Activated CD4-positive, CD25-positive, alpha-beta regulatory T cell treated with anti-CD3 and anti-CD28 coated beads, Interleukin-2, amount 50 U/mL, for 16 hours (primary cell): ENCODE data around the gene ASAH2.
A peak's percentile ranks its signal among the peaks of the same experiment; 100 is the strongest.
"Not testable (repeated sequence)": the region's sequence is repeated elsewhere in the genome, so short reads cannot be mapped to it uniquely, and the experiment has no call there.

Experiments used
- DNase-seq: peaks from one replicate; pipeline ENCODE4 v3.0.0-alpha.2; 2020; ENCODE audit warnings: low read depth, low spot score

Gene ASAH2

DNA sequence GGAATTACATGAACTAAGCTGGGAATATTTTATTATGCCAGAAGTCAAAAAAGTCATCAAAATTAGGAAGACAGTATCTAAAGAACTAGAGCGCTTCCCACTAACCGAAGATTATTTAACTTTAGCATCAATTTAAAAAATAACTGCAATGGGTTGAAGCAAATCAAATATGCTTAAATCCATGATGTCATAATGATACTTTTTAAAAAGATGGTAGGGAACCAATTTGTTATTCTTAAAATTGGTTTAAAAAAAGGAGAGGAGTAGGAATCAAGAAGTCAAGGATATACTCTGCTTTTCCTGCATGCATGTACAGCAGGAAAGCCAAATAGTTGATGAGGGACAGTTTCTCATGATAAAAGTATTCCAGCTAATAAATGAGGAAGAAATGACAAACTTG, 3.2 kb upstream of the ASAH2 start:
- no peak for DNase-seq

DNA sequence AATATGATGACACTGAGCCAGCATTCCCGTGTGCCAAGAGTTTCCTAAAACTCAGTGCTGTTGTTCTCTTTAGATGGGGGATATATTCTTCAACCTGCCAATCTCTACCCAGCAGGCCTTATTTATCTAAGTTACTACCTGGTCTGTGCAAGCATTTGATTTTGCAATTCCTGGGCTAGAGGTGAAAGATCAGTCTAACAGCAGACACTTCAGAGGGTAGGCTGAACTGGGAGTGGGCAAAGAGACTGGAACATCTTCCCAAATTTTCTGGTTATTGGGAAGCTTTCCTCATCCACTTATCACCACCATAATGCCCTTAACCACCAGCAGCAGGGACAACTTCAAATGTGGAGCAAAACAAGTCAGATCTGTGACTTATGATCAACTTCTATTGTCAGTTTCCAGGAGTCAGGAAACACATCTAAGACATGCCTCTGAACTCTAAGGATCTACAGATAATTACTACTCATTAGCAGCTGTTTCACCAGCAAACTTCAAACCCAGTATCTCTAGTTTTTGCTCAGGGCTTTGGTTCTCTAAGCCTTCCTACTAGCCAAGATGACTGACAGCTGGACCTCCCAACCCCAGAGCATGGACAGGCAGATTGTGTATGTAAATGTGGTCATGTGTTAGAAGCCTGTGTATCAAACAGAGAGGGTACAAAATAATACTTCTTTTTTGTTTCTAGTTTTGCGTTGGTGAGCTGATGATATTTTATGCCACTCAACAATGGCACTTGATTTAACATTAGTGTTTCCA, 1.0 kb downstream of the ASAH2 start:
- no peak for DNase-seq

DNA sequence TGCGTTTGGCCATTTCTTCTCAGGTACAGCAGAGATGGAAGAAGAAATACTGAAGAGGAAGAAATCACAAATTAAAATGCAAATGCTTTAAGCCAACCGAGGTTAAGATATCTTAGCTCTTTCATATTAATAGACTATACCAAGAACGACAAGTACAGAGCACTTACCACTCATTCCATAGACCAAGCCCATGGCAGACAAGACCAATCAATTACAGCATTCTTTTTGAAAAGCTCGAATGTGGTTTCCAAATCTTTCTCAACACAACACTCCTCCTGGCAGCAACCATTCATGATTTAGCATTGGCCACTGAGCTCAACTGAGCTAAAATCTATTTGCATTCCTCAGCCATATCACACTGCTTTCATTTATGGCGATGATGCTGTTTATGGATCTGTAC, 2.7 kb downstream of the ASAH2 start:
- DNase-seq: no peak

DNA sequence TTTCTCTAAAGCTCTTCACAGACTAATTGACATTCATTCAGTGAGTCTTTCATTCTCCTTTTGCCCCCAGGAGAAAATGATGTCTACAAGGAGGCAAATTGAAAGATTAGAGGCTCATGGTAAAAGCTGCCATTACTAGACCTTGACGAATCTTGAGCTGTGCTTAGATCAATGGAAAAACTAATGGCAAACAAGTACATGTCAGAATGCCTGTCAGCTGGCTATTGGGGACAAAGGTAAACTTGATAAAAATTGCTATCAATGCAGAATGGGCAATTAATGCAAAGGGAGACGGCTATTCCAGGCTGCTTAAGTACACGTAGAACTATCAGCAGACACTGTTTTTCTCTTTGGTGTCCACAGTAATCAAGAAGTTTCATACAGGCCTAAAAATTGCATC, 3.3 kb downstream of the ASAH2 start:
- DNase-seq: no peak

DNA sequence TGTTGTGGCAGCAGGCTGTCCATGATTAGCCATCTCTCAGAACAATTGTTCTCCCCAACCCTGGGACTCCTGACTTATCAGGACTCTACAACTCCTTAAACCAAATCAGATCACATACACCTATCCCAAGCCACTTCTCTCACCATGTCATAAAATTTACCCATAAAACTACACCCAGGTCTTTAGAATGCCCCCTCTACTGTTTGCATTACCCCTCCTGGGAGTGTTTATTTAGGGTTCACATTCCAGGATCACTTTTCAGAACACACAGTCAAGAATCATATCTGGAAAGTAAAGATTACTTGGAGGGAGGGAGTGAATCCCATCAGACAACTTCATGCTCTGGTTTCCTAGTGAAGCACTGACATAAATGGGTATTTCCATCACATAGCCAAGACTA, 7.1 kb downstream of the ASAH2 start:
- DNase-seq: no peak

DNA sequence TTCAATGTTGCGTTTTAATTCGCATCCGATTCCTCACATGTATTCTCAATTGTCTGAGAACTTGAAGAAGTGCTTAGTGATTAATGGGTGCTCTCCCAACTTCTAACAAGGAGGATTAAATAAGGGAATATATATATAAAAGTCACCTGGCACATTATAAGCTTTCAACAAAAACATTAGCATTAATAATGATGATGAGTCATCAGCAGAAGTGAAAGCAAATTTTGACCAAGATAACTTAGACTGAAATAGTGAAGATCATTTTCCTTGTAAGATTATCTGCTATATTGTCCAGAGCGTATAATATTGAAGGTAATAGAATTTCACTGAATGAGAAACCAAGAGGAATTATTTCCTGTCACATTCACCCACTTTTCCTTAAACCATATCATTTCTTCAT, 8.5 kb downstream of the ASAH2 start:
- no peak for DNase-seq

DNA sequence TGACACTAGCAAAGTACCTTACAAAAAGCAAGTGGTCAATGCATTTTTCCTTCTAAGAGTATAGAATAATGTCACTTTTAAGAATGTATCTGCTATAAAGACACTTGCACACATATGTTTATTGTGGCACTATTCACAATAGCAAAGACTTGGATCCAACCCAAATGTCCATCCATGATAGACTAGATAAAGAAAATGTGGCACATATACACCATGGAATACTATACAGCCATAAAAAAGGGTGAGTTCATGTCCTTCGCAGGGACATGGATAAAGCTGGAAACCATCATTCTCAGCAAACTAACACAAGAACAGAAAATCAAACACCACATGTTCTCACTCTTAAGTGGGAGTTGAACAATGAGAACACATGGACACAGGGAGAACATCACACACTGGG, 9.8 kb downstream of the ASAH2 start:
- DNase-seq: not testable (repeated sequence)

DNA sequence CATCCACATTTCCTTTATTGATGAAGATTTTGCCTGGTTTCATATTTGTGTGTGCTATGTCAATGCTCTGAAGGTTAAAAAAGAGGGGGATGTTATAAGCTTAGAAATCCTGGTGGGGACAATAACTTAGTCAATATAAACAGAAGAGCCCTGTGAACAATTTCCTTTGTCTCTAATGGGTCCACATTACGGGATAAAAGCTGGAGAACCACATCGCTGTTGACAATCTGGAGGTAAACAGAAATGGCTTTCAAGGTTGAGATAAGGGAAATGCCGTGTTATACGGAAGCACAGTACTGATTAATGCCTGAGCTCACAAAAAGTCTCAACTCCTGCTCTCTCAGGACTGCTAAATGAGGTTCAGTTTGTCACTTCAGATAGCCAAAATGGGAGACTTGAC, 16.8 kb downstream of the ASAH2 start:
- no peak for DNase-seq

DNA sequence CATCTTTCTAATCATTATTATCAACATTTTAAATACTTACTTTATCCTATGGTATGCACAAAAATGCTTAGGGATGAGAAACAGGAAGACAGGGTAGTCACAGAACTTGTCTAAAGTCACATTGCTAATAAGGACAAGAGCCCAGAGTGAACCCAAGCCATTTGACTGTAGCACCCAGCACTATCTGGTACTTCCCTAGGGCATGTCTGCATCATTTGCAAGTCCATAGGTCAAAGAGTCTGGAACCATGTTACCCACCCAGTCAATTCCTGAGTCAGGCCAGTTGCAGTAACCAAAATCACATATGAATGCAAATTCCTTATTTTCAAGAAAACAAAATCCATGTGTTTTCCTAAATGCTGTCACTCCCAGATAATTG, 19.1 kb downstream of the ASAH2 start:
- DNase-seq: no peak

DNA sequence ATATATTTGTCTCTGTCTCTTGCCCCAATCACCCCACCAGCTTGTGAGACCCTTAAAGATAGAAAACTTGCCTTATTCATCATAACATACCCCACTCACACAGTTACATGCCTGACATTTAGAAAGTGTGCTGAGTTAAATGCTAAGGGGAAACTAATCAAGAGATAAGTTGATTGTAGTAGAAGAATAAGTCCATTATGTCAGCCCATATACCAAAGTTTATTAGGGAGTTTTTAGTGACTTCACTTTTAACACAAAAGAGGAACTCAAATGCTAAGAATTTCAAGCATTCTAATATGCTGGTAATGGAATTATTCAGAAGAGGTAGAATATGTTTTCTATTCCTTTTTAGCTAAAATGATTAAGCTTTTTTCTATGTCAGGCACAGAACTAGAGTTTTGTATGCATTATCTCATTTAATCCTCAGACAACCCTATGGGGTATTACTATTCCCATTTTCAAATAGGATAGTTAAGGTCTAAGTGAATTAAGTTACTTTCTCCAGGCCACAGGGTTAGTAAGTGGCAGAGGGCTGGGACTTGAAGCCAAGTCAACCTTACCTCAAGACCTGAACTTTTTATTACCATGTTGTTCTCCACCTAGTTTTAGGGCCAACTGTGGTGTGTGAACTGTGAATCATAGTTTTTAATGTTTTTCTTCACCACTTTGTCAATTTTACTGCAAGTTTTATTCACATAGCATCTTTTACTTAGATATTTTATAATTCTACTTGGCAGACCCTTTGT, 19.6 kb downstream of the ASAH2 start:
- no peak for DNase-seq

DNA sequence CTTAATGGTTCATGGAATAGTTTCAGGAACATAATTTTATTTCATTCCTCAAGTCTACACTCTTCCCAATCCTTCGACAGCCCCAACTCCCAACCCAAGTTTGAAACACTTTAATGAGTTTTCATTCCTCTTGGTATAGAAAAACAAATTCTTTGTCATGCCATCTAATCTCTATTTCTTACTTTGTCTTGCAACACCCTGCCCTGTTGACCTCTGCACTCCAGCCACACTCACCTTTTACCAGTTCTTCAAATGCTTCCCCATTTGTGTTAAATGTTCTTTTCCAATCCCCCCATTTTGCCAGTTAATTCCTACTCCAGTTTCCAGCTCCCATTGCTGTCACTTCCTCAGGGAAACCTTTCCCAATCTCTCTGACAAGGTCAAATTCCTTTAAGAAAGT, 21.9 kb downstream of the ASAH2 start:
- no peak for DNase-seq

DNA sequence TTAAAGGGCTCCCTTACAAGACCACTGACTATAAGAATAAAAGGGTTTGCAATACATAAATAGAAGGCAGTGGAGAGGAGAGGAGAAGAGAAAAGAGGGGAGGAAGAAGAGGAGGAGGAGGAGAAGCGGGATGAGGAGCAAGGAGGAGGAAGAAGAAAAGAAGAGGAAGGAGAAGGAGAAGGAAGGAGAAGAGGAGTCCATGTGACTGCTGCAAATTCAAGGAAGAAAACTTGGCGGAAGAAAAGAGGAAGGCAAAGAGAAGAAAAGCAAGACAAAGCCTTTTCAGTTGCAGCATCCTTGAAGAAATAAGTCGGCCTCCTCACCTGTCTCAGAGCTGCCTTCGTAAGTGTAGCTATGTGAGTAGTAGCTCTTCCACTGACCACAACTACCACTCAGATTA, 22.6 kb downstream of the ASAH2 start:
- DNase-seq: no peak

DNA sequence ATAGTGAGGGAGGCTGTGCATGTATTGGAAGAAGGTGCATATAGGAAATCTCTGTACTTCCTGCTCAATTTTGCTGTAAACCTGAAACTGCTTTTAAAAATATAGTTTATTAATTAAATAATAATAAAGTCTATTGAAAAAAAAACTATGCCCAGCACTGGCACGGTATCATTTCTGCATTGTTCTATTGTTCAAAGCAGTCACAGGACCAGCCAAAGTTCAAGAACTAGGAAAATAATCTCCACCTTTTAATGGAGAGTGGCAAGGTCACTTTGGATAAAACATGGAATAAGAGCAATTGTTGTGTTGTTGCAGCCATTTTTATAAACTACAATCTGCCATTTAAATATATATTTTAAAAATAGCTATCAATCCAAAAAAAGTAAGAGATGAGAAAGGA, 24.7 kb downstream of the ASAH2 start:
- no peak for DNase-seq

DNA sequence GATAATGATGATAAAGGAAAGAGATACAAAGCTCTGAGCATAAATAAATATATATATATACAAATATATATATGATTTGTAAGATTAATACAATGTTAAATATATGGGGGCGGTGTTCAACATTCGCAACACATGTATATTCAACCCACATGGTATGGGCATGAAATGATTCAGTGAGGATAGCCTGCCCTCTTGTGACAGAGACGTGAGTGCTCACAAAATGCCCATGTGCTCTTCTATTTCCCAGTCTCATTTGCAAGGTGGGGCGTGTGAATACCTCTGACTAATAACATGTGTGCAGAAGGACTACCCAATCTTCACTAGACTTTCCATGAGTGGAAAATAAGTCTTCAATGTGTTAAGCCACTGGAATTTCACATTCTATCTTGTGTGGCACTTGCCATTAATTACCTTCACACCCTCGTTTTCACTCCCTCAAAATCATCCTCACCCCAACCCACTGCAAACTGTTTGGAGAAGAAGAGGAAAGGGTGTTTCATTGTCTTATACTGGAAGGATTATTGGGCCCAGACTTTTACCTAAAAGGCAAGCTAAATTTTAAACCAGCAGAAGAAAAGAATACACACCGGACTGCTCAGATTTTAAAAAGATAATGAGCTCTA, 26.9 kb downstream of the ASAH2 start:
- DNase-seq: peak; percentile 2

DNA sequence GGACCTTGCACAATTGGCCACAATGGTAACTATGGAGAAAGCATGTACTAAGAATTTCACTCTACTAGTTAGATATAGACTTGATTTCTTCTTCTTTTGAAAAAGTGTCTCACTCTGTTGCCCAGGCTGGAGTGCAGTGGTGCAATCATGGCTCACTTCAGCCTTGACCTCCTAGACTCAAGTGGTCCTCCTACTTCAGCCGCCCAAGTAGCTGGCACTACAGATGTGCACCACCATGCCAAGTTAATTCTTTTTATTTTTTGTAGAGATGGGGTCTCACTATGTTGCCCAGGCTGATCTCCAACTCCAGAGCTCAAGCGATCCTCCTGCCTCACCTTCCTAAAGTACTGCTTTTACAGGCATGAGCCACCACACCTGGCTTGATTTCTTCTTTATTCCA, 29.1 kb downstream of the ASAH2 start:
- no peak for DNase-seq

DNA sequence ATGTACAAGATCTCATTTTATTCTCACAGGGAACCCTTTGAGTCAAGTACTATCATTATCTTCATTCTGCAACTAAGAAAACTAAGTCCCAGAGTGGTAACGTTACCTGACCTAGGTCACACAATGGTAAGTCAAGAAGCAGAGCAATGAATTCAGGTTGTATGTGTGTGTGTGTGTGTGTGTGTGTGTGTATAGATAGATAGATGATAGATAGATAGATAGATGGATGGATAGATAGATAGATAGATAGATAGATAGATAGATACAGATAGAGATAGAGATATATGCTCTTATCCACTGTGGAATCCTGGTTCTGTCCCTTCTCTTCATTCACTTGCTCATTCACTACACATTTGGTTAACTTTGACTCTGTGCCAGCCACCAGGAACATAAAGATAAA, 29.8 kb downstream of the ASAH2 start:
- no peak for DNase-seq

DNA sequence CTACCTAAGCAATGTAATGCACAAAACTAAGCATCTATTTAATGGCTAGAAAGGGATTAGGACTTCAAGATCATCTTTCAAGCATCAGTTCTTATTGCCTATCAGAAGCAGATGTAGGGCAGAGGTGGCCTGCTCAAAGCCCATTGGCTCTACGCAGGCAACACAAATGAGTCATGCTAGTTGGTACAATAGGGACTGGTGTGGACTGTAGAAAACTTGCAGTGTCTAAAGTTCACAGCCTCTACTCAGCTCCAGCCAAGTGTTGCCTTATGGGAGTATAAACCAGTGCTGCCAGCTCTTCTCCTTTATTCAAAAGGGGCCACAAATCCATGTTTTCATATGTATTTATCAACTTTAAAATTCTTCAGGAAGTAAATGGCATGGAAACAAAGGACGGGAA, 31.7 kb downstream of the ASAH2 start:
- no peak for DNase-seq

DNA sequence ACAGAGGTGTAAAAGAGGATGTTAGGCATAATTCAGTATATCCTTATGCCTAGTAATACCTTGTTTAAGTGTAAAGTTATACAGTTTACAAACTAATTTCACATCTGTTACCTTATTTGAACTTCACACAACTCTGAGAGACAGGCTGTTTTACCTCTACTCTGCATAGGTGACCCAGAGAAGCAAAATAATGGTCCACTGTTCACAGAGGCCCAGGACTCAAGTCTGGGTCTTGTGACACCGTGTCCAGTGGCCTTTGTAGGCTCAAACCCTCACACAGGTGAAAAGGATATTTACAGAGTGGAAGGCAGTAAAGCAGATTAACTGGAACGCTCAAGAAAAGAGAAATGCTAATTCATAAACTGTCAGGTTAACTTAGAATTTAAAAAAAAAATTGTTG, 32.1 kb downstream of the ASAH2 start:
- no peak for DNase-seq

DNA sequence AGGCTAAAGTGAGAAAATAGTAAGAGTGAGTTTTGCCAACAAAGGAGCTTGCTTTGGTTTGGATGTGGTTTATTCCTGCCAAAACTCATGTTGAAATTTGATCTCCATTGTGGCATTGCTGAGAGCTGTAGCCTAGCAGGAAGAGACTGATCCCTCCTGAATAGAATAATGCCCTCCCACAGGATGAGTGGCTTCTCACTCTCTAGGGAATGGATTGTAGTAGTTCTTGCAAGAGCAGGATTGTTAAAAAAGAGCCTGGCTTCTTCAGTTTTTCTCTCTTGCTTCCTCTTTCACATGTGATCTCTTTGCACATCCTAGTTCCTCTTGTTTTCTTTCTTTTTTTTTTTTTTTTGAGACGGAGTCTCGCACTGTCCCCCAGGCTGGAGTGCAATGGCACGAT, 34.4 kb downstream of the ASAH2 start:
- no peak for DNase-seq

DNA sequence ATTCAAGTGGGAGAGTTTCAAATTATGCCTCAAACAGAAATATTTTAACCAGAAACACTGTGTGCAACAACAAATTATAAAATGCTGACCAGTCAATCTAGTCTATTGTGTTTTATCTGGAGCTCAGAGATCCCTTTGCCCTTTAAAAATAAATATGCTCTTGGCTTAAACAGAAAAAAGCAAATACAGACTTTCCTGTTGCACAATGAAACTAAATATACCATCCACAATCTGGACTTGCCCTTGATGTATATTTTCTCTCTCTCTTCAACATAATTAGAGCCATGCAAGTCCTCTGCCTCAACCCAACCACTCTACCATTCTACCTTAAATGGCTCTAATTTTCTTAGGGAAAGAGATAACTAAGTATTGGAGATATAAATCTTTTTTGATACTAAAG, 34.9 kb downstream of the ASAH2 start:
- no peak for DNase-seq

DNA sequence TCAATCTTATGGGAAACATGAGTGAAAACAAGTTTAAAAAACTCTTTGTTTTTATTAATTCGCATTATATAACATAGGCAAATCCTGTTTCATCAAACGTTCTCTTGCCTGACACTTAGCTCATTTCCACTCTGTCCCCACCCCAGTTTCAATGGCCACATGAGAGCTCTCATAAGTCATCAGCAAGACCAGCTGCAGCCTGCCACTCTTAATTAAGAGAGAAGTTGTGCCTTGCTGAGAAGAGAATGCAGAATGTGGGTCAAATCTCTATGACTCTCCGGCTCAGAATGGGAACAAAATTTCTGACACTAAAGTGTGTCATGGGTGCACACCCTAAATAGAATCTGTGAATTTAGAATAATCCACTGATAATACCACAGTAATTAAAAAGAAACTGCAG, 39.6 kb downstream of the ASAH2 start:
- DNase-seq: no peak

DNA sequence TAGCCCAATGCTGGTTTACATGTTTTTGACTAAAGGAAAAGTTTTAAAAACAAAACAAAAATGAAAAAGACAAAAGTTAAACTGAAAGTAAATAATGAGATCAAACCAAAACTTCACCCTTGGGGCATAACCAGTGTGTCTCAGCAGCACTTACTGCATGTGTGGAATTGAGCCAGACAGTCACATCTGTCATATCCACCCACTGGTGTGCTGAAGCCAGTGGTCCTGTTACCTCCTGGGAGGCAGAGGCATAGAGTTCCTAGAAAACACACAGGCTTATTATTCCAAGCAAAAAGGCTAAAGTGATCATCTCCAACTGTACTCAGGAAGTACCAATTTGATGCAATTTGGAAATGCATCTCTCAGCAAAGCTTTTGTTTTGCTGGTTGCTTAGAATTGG, 40.4 kb downstream of the ASAH2 start:
- DNase-seq: no peak
